SK-N-MC (cell line): Measurements from ENCODE around the gene BBS1.

Source experiments
- EZH2 ChIP-seq: fragments of 200-600 bp; sonication (generic); IDR thresholded peaks from one replicate; pipeline ENCODE4 v1.6.1; 2017; ENCODE audit warnings: antibody characterized with exemption
- FOXP2 ChIP-seq: optimal IDR thresholded peaks from 2 replicates; pipeline ENCODE3; 2011; ENCODE audit warnings: mild to moderate bottlenecking, moderate library complexity; ENCODE audit not compliant: insufficient read depth; ENCODE audit errors: extremely low read length, control extremely low read depth
- POLR2AphosphoS5 ChIP-seq: IDR thresholded peaks from 2 replicates; pipeline ENCODE4 v1.6.1; 2012; ENCODE audit warnings: mild to moderate bottlenecking, low read depth, low read length, borderline replicate concordance

- TF ChIP-seq EZH2 (no peak), POLR2AphosphoS5 (no peak), FOXP2 (no peak)
These were observed 50.9 kb downstream of the BBS1 start for GRCh38 chr11:66561178-66561974.
